HepG2 (cell line): ENCODE data around the gene TMEM134. TPM values are rescaled to one million over a fixed set of nuclear protein-coding genes. Genes with fewer than 3 reads are reported as not detected.

Experiments used
- ADNP ChIP-seq: sonication (generic); formaldehyde crosslinking; IDR thresholded peaks from 2 replicates; pipeline ENCODE4 v1.4.0; 2020; ENCODE audit warnings: missing genetic modification reagents
- DNMT3B ChIP-seq: conservative IDR thresholded peaks from 2 replicates; pipeline ENCODE4 v1.6.1; 2016; ENCODE audit warnings: missing biosample characterization, control low read depth
- HIVEP1 ChIP-seq: sonication (generic); formaldehyde crosslinking; IDR thresholded peaks from 2 replicates; pipeline ENCODE4 v1.4.0; 2020; ENCODE audit warnings: mild to moderate bottlenecking, missing genetic modification reagents
- MYC ChIP-seq: sonication (generic); formaldehyde crosslinking; IDR thresholded peaks from 2 replicates; pipeline ENCODE4 v1.9.0; 2021; ENCODE audit warnings: missing genetic modification reagents, borderline replicate concordance
- NCOA1 ChIP-seq: sonication (generic); formaldehyde crosslinking; IDR thresholded peaks from 2 replicates; pipeline ENCODE4 v1.9.0; 2021; ENCODE audit warnings: missing genetic modification reagents
- NFE2 ChIP-seq: sonication (generic); formaldehyde crosslinking; IDR thresholded peaks from 2 replicates; pipeline ENCODE4 v1.4.0; 2020; ENCODE audit warnings: missing genetic modification reagents
- PLRG1 ChIP-seq: fragments of 450-650 bp; conservative IDR thresholded peaks from 2 replicates; pipeline ENCODE4 v1.6.1; 2016
- RAD51 ChIP-seq: fragments of 450-650 bp; IDR thresholded peaks from 2 replicates; pipeline ENCODE4 v1.6.1; 2016; ENCODE audit warnings: borderline replicate concordance
- RFX1 ChIP-seq: fragments of 450-650 bp; IDR thresholded peaks from 2 replicates; pipeline ENCODE4 v1.6.1; 2017
- SP4 ChIP-seq: sonication (generic); formaldehyde crosslinking; IDR thresholded peaks from 2 replicates; pipeline ENCODE4 v1.8.1; 2023; ENCODE audit warnings: mild to moderate bottlenecking, missing genetic modification reagents
- WIZ ChIP-seq: sonication (generic); formaldehyde crosslinking; IDR thresholded peaks from 2 replicates; pipeline ENCODE4 v1.5.1; 2020; ENCODE audit warnings: mild to moderate bottlenecking, missing genetic modification reagents
- ZNF124 ChIP-seq: sonication (generic); formaldehyde crosslinking; IDR thresholded peaks from 2 replicates; pipeline ENCODE4 v1.4.0; 2020; ENCODE audit warnings: missing genetic modification reagents
- ZNF207 ChIP-seq: fragments of 450-650 bp; IDR thresholded peaks from 2 replicates; pipeline ENCODE4 v1.6.1; 2016; ENCODE audit warnings: antibody characterized with exemption, borderline replicate concordance
- ZNF275 ChIP-seq: sonication (generic); formaldehyde crosslinking; IDR thresholded peaks from 2 replicates; pipeline ENCODE4 v1.8.0; 2022; ENCODE audit warnings: missing genetic modification reagents, mild to moderate bottlenecking, inconsistent platforms, borderline replicate concordance
- ZNF501 ChIP-seq: sonication (generic); formaldehyde crosslinking; IDR thresholded peaks from 2 replicates; pipeline ENCODE4 v1.5.1; 2020; ENCODE audit warnings: mild to moderate bottlenecking, moderate library complexity, missing genetic modification reagents
- ZNF562 ChIP-seq: sonication (generic); formaldehyde crosslinking; IDR thresholded peaks from 2 replicates; pipeline ENCODE4 v1.8.0; 2022; ENCODE audit warnings: missing genetic modification reagents, borderline replicate concordance
- ZNF724P ChIP-seq: sonication (generic); formaldehyde crosslinking; IDR thresholded peaks from 2 replicates; pipeline ENCODE4 v1.8.0; 2022; ENCODE audit warnings: missing genetic modification reagents, borderline replicate concordance
- ZNF766 ChIP-seq: sonication (generic); formaldehyde crosslinking; IDR thresholded peaks from 2 replicates; pipeline ENCODE4 v1.5.0; 2020; ENCODE audit warnings: missing genetic modification reagents, borderline replicate concordance
- ZNF773 ChIP-seq: sonication (generic); formaldehyde crosslinking; IDR thresholded peaks from 2 replicates; pipeline ENCODE4 v1.4.0; 2020; ENCODE audit warnings: missing genetic modification reagents, borderline replicate concordance
- ZNF792 ChIP-seq: IDR thresholded peaks from 2 replicates; pipeline ENCODE4 v1.6.1; 2016
- ZNF879 ChIP-seq: sonication (generic); formaldehyde crosslinking; IDR thresholded peaks from 2 replicates; pipeline ENCODE4 v1.8.1; 2023; ENCODE audit warnings: missing genetic modification reagents
- ZSCAN31 ChIP-seq: sonication (generic); formaldehyde crosslinking; IDR thresholded peaks from 2 replicates; pipeline ENCODE4 v1.5.0; 2020; ENCODE audit warnings: low read depth, mild to moderate bottlenecking, missing genetic modification reagents
- polyA plus RNA-seq, 8 experiments: library from polyadenylated mRNA; depleted of rRNA in 3 of 8; stranded (reverse) in 7 of 8; unstranded in 1 of 8; fragments of >200 nt; fragmentation: Illumina TruSeq in 4 of 8; extraction: Trizol in 4 of 8; gene quantifications; 2 replicates each; pipeline versions ENCODE4 v1.2.1 to v1.2.3, GENCODE V29; 2011 to 2016; ENCODE audit warnings: low read depth in 4 of 8, missing spikeins in 1 of 8, mixed read lengths in 1 of 8; ENCODE audit not compliant: insufficient read depth in 1 of 8
- total RNA-seq, 5 experiments: library from RNA; depleted of rRNA; stranded (reverse); fragments of >200 nt; fragmentation: Illumina TruSeq; extraction: Trizol; gene quantifications; 2 replicates each; pipeline ENCODE4 v1.2.3, GENCODE V29; 2016; ENCODE audit warnings: low read depth in 1 of 5
- TF ChIP-seq, protein P1 (sequence below): sonication (generic); formaldehyde crosslinking; IDR thresholded peaks from 2 replicates; pipeline ENCODE4 v1.9.0; 2021; ENCODE audit warnings: missing genetic modification reagents, mild to moderate bottlenecking, borderline replicate concordance
- TF ChIP-seq, protein P2 (sequence below): sonication (generic); formaldehyde crosslinking; IDR thresholded peaks from 2 replicates; pipeline ENCODE4 v1.4.0; 2020; ENCODE audit warnings: missing genetic modification reagents, mild to moderate bottlenecking, borderline replicate concordance
- TF ChIP-seq, protein P3 (sequence below): sonication (generic); formaldehyde crosslinking; conservative IDR thresholded peaks from 2 replicates; pipeline ENCODE4 v1.4.0; 2020; ENCODE audit warnings: missing genetic modification reagents

Gene TMEM134
- total and polyA plus RNA-seq, 2 of the 13 experiments (the other 11 are each of a cell fraction or from before 2014, with no cell fraction given): 6.9 to 26.9 TPM

GRCh38 chr11:67507864-67508485 lies 38.9 kb upstream of the TMEM134 start, which contains the start of gene CDK2AP2 (continued):
- TF ChIP-seq, protein P1, sequence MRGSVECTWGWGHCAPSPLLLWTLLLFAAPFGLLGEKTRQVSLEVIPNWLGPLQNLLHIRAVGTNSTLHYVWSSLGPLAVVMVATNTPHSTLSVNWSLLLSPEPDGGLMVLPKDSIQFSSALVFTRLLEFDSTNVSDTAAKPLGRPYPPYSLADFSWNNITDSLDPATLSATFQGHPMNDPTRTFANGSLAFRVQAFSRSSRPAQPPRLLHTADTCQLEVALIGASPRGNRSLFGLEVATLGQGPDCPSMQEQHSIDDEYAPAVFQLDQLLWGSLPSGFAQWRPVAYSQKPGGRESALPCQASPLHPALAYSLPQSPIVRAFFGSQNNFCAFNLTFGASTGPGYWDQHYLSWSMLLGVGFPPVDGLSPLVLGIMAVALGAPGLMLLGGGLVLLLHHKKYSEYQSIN (CRISPR knock-in tag): no peak
- no peak for TF ChIP-seq NFE2 (CRISPR knock-in tag)
- no peak for TF ChIP-seq ZNF766 (CRISPR knock-in tag)
- peak; percentile 70; the same call in 1 of the 2 replicates for TF ChIP-seq SP4 (CRISPR knock-in tag)
- peak; percentile 98 for TF ChIP-seq ADNP (CRISPR knock-in tag)
- TF ChIP-seq PLRG1: no peak
- TF ChIP-seq ZNF724P (CRISPR knock-in tag): no peak
- TF ChIP-seq ZNF275 (CRISPR knock-in tag): no peak
- TF ChIP-seq ZNF501: no peak
- no peak for TF ChIP-seq ZNF124 (CRISPR knock-in tag)
- TF ChIP-seq, protein P2, sequence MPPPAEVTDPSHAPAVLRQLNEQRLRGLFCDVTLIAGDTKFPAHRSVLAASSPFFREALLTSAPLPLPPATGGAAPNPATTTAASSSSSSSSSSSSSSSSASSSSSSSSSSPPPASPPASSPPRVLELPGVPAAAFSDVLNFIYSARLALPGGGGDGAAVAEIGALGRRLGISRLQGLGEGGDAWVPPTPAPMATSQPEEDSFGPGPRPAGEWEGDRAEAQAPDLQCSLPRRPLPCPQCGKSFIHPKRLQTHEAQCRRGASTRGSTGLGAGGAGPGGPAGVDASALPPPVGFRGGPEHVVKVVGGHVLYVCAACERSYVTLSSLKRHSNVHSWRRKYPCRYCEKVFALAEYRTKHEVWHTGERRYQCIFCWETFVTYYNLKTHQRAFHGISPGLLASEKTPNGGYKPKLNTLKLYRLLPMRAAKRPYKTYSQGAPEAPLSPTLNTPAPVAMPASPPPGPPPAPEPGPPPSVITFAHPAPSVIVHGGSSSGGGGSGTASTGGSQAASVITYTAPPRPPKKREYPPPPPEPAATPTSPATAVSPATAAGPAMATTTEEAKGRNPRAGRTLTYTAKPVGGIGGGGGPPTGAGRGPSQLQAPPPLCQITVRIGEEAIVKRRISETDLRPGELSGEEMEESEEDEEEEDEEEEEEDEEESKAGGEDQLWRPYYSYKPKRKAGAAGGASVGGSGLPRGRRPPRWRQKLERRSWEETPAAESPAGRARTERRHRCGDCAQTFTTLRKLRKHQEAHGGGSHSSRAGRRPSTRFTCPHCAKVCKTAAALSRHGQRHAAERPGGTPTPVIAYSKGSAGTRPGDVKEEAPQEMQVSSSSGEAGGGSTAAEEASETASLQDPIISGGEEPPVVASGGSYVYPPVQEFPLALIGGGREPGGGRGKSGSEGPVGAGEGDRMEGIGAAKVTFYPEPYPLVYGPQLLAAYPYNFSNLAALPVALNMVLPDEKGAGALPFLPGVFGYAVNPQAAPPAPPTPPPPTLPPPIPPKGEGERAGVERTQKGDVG (CRISPR knock-in tag): no peak
- no peak for TF ChIP-seq DNMT3B (CRISPR knock-in tag)
- TF ChIP-seq, protein P3, sequence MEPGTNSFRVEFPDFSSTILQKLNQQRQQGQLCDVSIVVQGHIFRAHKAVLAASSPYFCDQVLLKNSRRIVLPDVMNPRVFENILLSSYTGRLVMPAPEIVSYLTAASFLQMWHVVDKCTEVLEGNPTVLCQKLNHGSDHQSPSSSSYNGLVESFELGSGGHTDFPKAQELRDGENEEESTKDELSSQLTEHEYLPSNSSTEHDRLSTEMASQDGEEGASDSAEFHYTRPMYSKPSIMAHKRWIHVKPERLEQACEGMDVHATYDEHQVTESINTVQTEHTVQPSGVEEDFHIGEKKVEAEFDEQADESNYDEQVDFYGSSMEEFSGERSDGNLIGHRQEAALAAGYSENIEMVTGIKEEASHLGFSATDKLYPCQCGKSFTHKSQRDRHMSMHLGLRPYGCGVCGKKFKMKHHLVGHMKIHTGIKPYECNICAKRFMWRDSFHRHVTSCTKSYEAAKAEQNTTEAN (CRISPR knock-in tag): no peak
- no peak for TF ChIP-seq ZNF773 (CRISPR knock-in tag)
- TF ChIP-seq HIVEP1: no peak; the same call in 1 of the 2 replicates
- no peak for TF ChIP-seq ZNF792 (CRISPR knock-in tag)
- no peak for TF ChIP-seq ZNF562 (CRISPR knock-in tag)
- TF ChIP-seq MYC (CRISPR knock-in tag): no peak
- TF ChIP-seq RAD51: no peak
- no peak for TF ChIP-seq ZNF879 (CRISPR knock-in tag)
- TF ChIP-seq NCOA1 (CRISPR knock-in tag): no peak
- peak; percentile 55; the same call in 1 of the 2 replicates for TF ChIP-seq ZSCAN31 (CRISPR knock-in tag)
- TF ChIP-seq WIZ (CRISPR knock-in tag): no peak
- no peak for TF ChIP-seq ZNF207
- TF ChIP-seq RFX1: no peak
